IPS-18c (cell line): ENCODE measurements around the gene BMAL2.

Source experiments
- H3K4me3 ChIP-seq: 2 replicates; pipeline ENCODE4 v1.7.0; 2013; ENCODE audit warnings: low read depth, mild to moderate bottlenecking, low read length, moderate library complexity; ENCODE audit not compliant: insufficient read depth
- H3K9me3 ChIP-seq: one replicate; pipeline ENCODE4 v1.6.1; 2013; ENCODE audit warnings: mild to moderate bottlenecking, low read length, moderate library complexity; ENCODE audit not compliant: control insufficient read depth, insufficient read depth

Gene BMAL2

DNA sequence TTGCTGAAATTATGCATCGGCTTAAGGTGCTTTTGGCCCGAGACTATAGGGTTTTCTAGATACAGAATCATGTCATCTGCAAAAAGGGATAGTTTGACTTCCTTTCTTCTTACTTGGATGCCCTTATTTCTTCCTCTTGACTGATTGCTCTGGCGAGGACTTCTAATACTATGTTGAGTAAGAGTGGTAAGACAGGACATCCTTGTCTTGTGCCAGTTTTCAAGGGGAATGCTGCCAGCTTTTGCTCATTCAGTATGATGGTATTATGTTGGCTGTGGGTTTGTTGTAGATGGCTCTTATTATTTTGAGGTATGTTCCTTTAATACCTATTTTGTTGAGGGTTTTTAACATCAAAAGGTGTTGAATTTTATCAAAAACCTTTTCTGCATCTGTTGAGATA, 8.3 kb downstream of the BMAL2 start:
- Histone ChIP-seq H3K4me3 (no peak overlapping the region), H3K9me3 (no peaks in the 10 kb centered on the region)

DNA sequence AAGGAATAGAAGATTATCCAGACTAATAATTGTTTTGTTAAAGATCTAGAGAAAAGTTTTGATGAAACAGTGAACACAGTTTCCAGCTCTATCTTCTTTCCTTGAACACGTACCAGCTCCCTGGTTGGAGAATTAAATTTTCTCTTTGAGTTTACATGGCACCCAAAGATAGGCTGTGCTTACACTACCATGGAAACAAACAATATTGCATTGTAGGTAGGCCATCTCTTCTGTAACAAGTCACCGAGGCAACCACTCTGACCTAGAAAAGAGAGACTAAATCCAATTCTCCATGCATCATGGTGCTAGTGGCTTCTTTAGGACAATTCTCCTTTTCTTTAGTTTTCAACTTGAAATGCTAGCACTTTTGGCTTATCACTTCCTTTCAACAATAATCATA, 9.9 kb downstream of the BMAL2 start:
- no peaks in the 10 kb centered on the region for H3K9me3 ChIP-seq

DNA sequence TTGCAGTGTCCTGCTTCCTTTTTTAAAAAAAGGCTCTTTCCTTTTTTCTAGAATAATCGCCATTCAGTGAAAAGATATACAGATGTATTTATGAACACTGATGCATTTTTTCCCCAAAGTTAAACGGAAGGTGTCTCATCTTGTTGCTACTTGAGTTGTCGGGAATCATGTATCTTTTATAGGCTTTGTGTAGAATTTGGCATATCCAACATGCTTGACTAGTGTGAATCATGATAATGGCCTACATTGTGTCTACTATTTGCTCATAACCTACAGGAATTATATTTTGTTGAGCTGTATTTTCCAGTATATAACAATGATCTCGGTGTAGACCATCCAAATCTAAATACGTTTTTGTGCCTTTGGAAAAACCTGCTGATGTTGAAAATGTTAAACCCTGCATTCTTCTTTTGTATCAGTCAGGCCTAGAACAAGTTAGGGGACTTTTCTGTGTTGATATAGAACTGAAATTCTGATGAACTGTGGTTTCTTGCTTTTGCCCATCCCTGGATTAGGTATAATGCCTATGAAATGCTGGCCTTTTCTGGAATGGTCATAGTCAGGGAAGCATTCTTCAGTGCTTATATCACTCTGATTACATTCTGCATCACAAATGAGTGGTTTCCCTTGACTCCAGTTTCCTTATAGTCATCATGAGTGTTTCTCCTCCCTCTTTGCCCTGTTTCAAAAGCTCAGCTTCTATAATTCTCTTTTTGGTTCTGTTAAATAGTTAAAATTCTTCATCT, 10.8 kb downstream of the BMAL2 start:
- H3K9me3 ChIP-seq, result no peaks in the 10 kb centered on the region
- H3K4me3 ChIP-seq, result no peak overlapping the region

More for the DNA sequence above, 9.9 kb downstream of the BMAL2 start:
- no peak overlapping the region for H3K4me3 ChIP-seq

DNA sequence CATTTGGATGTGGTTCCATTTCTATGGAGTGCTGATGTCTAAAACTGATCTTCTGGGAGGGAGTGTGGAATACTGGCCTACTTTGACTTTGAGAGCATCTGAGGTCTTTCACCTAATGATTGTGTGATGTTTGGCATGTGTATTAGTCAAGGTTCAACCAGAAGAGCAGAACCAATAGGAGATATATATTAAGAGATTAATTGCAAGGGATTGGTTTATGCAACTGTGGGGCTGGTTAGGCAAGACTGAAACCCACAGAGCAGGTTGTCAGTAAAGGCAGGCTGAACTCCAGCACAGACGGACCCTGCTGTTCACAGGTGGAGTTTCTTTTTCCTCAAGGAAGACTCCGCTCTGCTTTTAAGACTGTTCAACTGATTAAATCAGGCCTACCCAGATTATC, 11.6 kb downstream of the BMAL2 start:
- Histone ChIP-seq H3K9me3 (no peaks in the 10 kb centered on the region), H3K4me3 (no peak overlapping the region)

- H3K9me3 ChIP-seq, result no peaks in the 10 kb centered on the region
- H3K4me3 ChIP-seq, result no peak overlapping the region
Measured at GRCh38 chr12:27344760-27345159, 12.1 kb downstream of the BMAL2 start.

DNA sequence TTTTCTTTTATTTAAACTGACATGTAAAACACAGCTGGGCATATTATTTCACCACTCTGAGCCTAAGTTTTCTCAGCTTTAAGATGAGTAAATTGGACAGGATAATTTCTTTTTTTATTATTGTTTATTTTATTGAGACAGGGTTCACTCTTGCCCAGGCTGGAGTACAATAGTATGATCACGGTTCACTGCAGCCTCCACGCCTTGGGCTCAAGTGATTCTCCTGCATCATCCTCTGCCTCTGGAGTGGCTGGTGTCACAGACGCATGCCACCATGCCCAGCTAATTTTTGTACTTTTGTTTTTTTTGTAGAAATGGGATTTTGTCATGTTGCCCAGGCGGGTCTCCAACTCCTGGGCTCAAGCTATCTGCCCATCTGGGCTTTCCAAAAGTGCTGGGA, 12.7 kb downstream of the BMAL2 start:
- no peaks in the 10 kb centered on the region for H3K9me3 ChIP-seq
- no peak overlapping the region for H3K4me3 ChIP-seq

DNA sequence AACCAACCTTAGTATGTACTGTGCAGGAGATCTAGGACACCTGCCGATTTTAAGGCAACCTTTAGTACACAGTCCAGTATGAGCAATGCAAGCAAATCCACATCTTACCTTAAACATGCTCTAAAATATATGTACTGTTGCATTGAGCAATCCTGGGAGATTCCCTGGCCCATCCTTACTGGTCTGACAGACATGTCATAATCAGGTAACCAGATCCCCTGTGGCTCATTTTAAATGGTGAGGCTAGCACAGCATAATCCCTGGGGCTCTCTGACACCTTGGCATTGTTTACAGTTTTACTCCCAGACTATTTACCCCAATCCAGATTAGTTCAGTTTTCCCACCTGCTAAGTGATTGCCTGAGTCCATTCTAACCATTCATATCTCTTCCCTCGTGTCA, 15.1 kb downstream of the BMAL2 start:
- Histone ChIP-seq H3K9me3 (no peaks in the 10 kb centered on the region), H3K4me3 (no peak overlapping the region)

GRCh38 chr12:27351476-27351875, 18.8 kb downstream of the BMAL2 start:
- Histone ChIP-seq H3K9me3 (no peaks in the 10 kb centered on the region), H3K4me3 (no peak overlapping the region)

DNA sequence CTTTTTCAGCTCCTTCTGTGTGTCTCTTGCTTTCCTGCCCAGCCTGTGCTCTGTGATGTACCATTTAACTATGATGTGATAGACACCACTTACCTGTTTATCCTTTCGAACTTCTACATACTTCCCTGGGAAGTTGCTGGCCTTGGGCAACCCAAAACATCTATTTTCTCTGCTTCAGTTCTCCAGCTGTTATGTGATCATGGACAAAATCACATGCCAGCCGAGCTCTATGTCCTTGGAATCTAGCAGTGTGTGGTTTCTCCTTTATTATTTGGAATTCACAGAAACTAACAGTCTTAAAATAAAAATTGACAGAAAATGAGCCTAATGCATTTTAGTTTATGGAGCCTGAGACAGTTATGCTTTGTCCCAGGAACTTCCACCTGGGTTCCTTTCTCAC, 22.9 kb downstream of the BMAL2 start:
- H3K4me3 ChIP-seq, result no peak overlapping the region
- no peaks in the 10 kb centered on the region for H3K9me3 ChIP-seq

- H3K9me3 ChIP-seq, result no peaks in the 10 kb centered on the region
- H3K4me3 ChIP-seq, result no peak overlapping the region
Measured at GRCh38 chr12:27355979-27356378, 23.3 kb downstream of the BMAL2 start.

GRCh38 chr12:27359578-27360340, 27.1 kb downstream of the BMAL2 start:
- Histone ChIP-seq H3K4me3 (no peak overlapping the region), H3K9me3 (no peaks in the 10 kb centered on the region)

DNA sequence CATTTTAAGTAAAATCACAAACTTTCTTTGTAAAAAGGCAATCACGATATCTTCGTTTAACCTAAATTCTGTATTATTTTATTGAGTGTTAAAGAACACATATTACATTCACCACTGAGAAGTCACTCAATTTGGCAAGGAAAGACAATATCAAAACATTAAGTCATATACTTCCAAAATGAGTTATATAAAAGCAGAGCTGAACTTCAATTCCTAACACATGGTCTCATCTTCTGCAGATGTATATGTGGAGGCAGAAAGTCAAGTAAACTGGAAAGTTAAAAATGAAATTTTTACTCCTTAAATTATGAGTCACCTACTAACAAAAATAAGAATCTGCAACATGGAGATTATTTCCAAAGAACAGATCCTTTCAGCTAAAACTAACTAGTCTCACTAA, 28.7 kb downstream of the BMAL2 start:
- H3K9me3 ChIP-seq, result no peaks in the 10 kb centered on the region
- no peak overlapping the region for H3K4me3 ChIP-seq

GRCh38 chr12:27366621-27367020, 34.0 kb downstream of the BMAL2 start:
- Histone ChIP-seq H3K4me3 (no peak overlapping the region), H3K9me3 (no peaks in the 10 kb centered on the region)

DNA sequence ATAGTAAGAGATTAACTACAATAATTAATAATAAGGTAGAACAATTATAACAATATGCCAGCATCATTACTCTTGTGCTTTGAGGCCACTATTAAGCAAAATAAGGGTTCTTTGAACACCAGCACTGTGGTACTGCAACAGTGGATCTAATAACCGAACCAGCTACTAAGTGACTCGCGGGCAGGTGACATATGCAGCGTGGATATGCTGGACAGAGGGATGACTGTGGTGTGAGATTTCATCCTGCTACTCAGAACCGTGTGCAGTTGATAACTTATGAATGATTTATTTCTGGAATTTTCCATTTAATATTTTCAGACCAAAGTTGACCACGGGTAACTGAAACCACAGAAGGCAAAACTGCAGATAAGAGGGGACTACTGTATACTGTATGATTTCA, 34.4 kb downstream of the BMAL2 start:
- Histone ChIP-seq H3K9me3 (no peaks in the 10 kb centered on the region), H3K4me3 (no peak overlapping the region)

GRCh38 chr12:27382171-27382795, 49.6 kb downstream of the BMAL2 start:
- peaks cover 3% of the 10 kb centered on the region for H3K9me3 ChIP-seq
- H3K4me3 ChIP-seq, result no peak overlapping the region
